HEK293 (cell line): Measurements from ENCODE around the gene AMOTL2.

Experiments used
- BCL11A ChIP-seq: fragments of 450-650 bp; formaldehyde crosslinking; IDR thresholded peaks from 2 replicates; pipeline ENCODE4 v1.5.1; 2016; ENCODE audit warnings: low read depth, missing biosample characterization, missing genetic modification characterization
- ZBTB7A ChIP-seq: fragments of 450-650 bp; formaldehyde crosslinking; IDR thresholded peaks from 2 replicates; pipeline ENCODE4 v1.5.1; 2016; ENCODE audit warnings: low read depth, missing biosample characterization, missing genetic modification characterization
- ZNF121 ChIP-seq: fragments of 450-650 bp; formaldehyde crosslinking; IDR thresholded peaks from 2 replicates; pipeline ENCODE4 v1.5.1; 2016; ENCODE audit warnings: missing biosample characterization, missing genetic modification characterization
- ZNF174 ChIP-seq: fragments of 450-650 bp; formaldehyde crosslinking; IDR thresholded peaks from 2 replicates; pipeline ENCODE4 v1.5.0; 2017; ENCODE audit warnings: missing biosample characterization, mild to moderate bottlenecking, missing genetic modification characterization
- ZNF274 ChIP-seq, 2 experiments: fragments of 200-500 bp in 1 of 2; fragments of 450-650 bp in 1 of 2; sonication (Bioruptor generic) in 1 of 2; formaldehyde crosslinking in 1 of 2; IDR thresholded peaks; 2 replicates each; pipeline versions ENCODE4 v1.5.1 to v1.6.1; 2014 to 2016; ENCODE audit warnings: borderline replicate concordance in 1 of 2, inconsistent platforms in 1 of 2, low read length in 1 of 2, missing biosample characterization in 1 of 2, missing genetic modification characterization in 1 of 2
- ZXDB ChIP-seq: fragments of 450-650 bp; formaldehyde crosslinking; IDR thresholded peaks from 2 replicates; pipeline ENCODE4 v1.5.1; 2016; ENCODE audit warnings: missing biosample characterization, missing genetic modification characterization
- TF ChIP-seq, protein P1 (sequence below): fragments of 450-650 bp; formaldehyde crosslinking; IDR thresholded peaks from 2 replicates; pipeline ENCODE4 v1.5.1; 2016; ENCODE audit warnings: missing biosample characterization, missing genetic modification characterization
- TF ChIP-seq, protein P2 (sequence below): fragments of 450-650 bp; formaldehyde crosslinking; IDR thresholded peaks from 2 replicates; pipeline ENCODE4 v1.5.1; 2016; ENCODE audit warnings: missing biosample characterization, missing genetic modification characterization

DNA sequence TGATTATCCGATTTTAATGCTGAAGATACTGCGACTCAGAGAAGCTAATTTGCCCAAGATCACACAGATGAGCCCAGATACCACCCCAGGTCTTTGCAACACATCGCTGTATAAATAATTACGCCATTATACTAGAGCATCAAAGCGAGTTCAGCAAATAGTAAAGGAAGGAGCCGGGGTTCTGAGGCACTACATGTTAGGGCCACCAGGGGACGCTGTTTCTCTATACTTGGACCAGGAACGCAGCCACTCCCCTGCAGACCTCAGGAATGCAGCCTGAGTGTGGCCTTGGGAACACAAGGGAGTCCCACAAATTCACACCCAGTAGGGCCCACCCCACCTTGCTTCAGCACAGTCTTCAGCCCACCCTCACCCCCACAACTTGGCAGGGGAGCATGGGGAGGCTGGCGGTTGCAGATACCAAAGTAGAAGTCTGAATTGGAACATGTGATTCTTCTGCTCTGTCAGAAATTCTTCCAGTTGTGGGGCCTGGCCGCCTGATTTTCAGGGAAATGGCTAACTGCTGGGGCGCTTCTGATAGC, 65.8 kb downstream of the AMOTL2 start:
- TF ChIP-seq ZBTB7A (tag by site-specific recombination), result no peak
- TF ChIP-seq ZNF274 (IDR thresholded peaks at IDR 0.05; ENCODE audit: low read length), result no peak
- no peak for TF ChIP-seq ZNF274 (tag by site-specific recombination; IDR thresholded peaks at IDR 0.05; ENCODE audit: borderline replicate concordance)
- no peak for TF ChIP-seq BCL11A
- TF ChIP-seq, protein P1, sequence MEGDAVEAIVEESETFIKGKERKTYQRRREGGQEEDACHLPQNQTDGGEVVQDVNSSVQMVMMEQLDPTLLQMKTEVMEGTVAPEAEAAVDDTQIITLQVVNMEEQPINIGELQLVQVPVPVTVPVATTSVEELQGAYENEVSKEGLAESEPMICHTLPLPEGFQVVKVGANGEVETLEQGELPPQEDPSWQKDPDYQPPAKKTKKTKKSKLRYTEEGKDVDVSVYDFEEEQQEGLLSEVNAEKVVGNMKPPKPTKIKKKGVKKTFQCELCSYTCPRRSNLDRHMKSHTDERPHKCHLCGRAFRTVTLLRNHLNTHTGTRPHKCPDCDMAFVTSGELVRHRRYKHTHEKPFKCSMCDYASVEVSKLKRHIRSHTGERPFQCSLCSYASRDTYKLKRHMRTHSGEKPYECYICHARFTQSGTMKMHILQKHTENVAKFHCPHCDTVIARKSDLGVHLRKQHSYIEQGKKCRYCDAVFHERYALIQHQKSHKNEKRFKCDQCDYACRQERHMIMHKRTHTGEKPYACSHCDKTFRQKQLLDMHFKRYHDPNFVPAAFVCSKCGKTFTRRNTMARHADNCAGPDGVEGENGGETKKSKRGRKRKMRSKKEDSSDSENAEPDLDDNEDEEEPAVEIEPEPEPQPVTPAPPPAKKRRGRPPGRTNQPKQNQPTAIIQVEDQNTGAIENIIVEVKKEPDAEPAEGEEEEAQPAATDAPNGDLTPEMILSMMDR (tag by site-specific recombination), result peak; percentile 82
- no peak for TF ChIP-seq ZNF174 (tag by site-specific recombination)
- TF ChIP-seq ZXDB (tag by site-specific recombination), result no peak
- TF ChIP-seq ZNF121 (tag by site-specific recombination), result no peak
- TF ChIP-seq, protein P2, sequence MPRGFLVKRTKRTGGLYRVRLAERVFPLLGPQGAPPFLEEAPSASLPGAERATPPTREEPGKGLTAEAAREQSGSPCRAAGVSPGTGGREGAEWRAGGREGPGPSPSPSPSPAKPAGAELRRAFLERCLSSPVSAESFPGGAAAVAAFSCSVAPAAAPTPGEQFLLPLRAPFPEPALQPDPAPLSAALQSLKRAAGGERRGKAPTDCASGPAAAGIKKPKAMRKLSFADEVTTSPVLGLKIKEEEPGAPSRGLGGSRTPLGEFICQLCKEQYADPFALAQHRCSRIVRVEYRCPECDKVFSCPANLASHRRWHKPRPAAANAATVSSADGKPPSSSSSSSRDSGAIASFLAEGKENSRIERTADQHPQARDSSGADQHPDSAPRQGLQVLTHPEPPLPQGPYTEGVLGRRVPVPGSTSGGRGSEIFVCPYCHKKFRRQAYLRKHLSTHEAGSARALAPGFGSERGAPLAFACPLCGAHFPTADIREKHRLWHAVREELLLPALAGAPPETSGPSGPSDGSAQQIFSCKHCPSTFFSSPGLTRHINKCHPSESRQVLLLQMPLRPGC (tag by site-specific recombination), result peak; percentile 69
